Fibroblast of pulmonary artery (primary cell): ENCODE measurements around the gene GDF3.
"Not testable (repeated sequence)": the region's sequence is repeated elsewhere in the genome, so short reads cannot be mapped to it uniquely, and the experiment has no call there.

Source experiments
- DNase-seq: peaks from one replicate; pipeline ENCODE4 v3.0.0-alpha.2; 2010; ENCODE audit warnings: low read depth
- H3K4me3 ChIP-seq: replicated peaks from 2 replicates; pipeline ENCODE4 v1.5.1; 2011; ENCODE audit warnings: low read depth, mild to moderate bottlenecking, control low read depth, low read length, moderate library complexity
- CTCF ChIP-seq: IDR thresholded peaks from 2 replicates; pipeline ENCODE4 v1.5.1; 2011; ENCODE audit warnings: mild to moderate bottlenecking, control low read depth, low read length, inconsistent platforms; ENCODE audit errors: missing control alignments

GDF3 gene

GRCh38 chr12:7694556-7695236 lies 879 bp downstream of the GDF3 start:
- no peak overlapping the region for H3K4me3 ChIP-seq

GRCh38 chr12:7693793-7694192 lies 1.8 kb downstream of the GDF3 start:
- no peak overlapping the region for H3K4me3 ChIP-seq
- TF ChIP-seq CTCF = no peak
- no peak for DNase-seq

More at GRCh38 chr12:7694556-7695236, 879 bp downstream of the GDF3 start:
- no peak for TF ChIP-seq CTCF
- DNase-seq = no peak

- TF ChIP-seq CTCF = no peak
- DNase-seq = no peak
- no peak overlapping the region for H3K4me3 ChIP-seq
These were observed 14.0 kb downstream of the GDF3 start for GRCh38 chr12:7681535-7681934.

GRCh38 chr12:7679251-7680045 lies 16.1 kb downstream of the GDF3 start:
- DNase-seq = no peak
- no peak for TF ChIP-seq CTCF
- H3K4me3 ChIP-seq = no peak overlapping the region

- no peak overlapping the region for H3K4me3 ChIP-seq
- no peak for TF ChIP-seq CTCF
- no peak for DNase-seq
These were observed 16.8 kb downstream of the GDF3 start for GRCh38 chr12:7678744-7679143.

GRCh38 chr12:7677432-7677888 lies 18.1 kb downstream of the GDF3 start:
- DNase-seq = peak; percentile 55
- not testable (repeated sequence) for H3K4me3 ChIP-seq
- TF ChIP-seq CTCF = peak; percentile 38

- H3K4me3 ChIP-seq, DNase-seq: not testable (repeated sequence)
These were observed 20.1 kb downstream of the GDF3 start for GRCh38 chr12:7675455-7675854.
